ENCODE measurements around the gene AFAP1L1.
"Not testable (repeated sequence)": the region's sequence is repeated elsewhere in the genome, so short reads cannot be mapped to it uniquely, and the experiment has no call there.

AFAP1L1 gene

DNA sequence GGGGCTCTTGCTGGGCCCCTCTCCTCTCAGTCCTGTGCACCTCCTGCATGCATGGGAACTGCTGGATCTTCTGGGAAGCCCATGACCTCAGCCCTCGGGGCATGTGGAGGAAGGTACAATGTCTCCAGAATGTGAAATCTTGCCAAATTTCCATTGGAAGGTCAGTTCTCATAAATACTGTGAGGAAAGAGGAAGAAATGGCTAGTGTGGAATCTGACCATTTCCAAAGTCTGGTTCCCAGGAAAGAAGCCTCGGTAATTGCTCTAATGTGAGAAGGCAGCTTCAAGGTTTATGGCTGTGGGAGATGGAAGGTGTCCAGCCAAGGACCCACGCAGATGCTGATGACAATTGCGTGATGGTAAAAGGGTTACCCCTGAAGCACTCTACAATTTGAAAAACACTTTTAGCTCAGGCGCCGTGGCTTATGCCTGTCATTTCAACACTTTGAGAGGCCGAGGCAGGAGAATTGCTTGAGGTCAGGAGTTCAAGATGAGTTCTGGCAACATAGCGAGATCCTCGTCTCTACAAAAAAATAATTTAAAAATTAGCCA lies 115.5 kb downstream of the AFAP1L1 start:
- no peak for DNase-seq (ENCODE audit: low read depth in 2 of 3, low spot score in 1 of 3)

DNA sequence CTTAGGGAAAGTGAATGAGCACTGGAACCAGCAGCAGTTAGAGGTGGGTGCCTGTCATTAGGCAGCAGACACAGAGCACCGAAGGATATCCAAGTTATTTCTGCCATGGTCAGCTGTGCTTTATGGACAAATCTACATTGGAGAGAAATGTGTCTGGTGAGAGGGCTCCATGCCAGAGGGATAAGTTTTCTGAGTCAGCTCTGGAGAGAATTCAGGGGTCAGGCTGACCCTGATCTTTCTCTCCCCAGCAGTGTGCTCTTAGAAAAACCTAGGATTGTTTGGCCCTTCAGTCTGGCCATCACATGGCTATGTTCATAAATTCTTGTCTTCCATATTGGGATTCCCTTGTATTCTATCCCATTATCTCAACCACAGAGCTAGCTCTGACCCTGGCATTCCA lies 116.3 kb downstream of the AFAP1L1 start:
- no peak for DNase-seq (ENCODE audit: low read depth in 2 of 3, low spot score in 1 of 3)

- DNase-seq (ENCODE audit: low read depth in 2 of 3, low spot score in 1 of 3) = no peak
These were observed 117.0 kb downstream of the AFAP1L1 start for GRCh38 chr5:149388498-149389190.

DNA sequence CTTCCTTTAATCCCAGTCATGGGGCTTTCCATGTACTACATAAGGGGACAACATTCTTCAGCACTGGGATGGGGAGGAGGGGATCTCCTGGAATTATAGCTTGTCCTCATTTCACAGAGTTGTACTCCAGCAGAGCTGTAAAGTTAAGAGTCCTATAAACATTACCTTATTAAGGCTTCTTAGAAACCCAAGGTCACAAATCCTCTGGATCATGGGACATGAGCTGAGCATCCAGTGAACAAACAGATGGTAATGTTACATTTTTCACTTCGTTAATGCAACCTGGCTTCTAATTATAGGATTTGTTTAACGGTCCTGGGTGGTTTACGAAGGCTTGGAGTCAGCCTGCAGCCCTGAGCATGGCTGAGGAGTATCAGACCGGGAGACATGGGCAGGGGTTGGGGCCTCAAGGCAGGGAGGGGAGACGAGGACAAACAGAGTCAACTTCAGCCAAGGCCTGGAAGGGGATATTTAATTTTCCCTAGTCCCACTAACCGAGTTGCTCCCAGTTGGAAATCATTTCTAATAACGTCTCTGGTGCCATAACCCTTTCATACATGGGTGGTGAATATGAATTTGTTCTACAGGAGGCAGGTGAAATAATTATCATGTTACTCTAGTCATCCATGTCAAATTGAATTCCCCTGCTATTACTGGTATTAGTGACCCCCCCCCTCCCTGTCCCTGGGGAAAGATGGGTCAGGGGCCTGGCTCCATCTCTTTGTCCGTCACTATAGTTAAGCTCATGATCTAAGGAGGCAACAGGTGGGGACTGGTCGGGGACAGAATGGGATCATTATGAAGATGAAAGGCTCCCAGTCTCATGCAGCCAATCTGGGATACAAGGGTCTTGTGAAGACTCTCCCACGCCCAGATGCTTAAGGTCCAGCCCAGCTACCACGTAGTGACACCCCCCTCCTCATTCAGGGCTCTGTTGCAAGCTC lies 118.2 kb downstream of the AFAP1L1 start:
- DNase-seq (ENCODE audit: low read depth in 2 of 3, low spot score in 1 of 3) = no peak

DNA sequence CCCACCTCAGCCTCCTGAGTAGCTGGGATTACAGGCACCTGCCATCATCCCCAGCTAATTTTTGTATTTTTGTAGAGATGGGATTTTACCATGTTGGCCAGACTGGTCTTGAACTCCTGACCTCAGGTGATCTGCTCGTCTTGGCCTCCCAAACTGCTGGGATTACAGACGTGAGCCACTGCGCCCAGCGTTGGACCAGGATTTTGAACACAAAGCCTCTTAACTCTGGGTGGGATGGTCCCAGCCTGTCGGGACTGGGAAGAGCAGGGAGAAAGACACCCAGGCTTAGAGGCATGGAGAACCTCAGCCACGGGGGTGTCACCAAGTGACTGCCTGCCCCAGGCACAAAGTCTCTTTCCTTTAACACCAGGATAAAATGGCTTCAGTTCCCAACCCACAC lies 119.4 kb downstream of the AFAP1L1 start:
- not testable (repeated sequence) for DNase-seq (ENCODE audit: low read depth in 2 of 3, low spot score in 1 of 3)

Measured in stimulated activated CD4-positive, alpha-beta T cell treated with anti-CD3 and anti-CD28 coated beads, Interleukin-12 subunit alpha, Interleukin-12 subunit beta, amount 100 ng/mL, for 48 hours (primary cell).